WTC11 (cell line): ENCODE data around the gene SERPINB13. TPM values are rescaled to one million over a fixed set of nuclear protein-coding genes. Genes with fewer than 3 reads are reported as not detected.

Experiments used
- ATAC-seq: fragments of 200-7000 bp; cut with Tn5 transposase; 2 replicates; pipeline ENCODE4 v1.10.0; 2021; ENCODE audit warnings: mild to moderate bottlenecking, moderate library complexity
- CTCF ChIA-PET: fragments of 300-600 bp; sonication (Branson Sonifier 250); formaldehyde crosslinking; loops from one replicate; lab custom pipeline; 2021; ENCODE audit warnings: antibody characterized with exemption; lab: Charles Lee
- POLR2A ChIA-PET: fragments of 350-600 bp; sonication (Branson Sonifier 250); formaldehyde crosslinking; loops from one replicate; lab custom pipeline; 2021; ENCODE audit warnings: antibody characterized with exemption; lab: Charles Lee
- DNase-seq: peaks from one replicate; pipeline ENCODE4 v3.0.0; 2021; ENCODE audit warnings: low spot score
- H3K27ac Mint-ChIP-seq: 2 replicates; pipeline ENCODE4 v1.8.0; 2021; ENCODE audit warnings: mixed read lengths
- H3K27me3 Mint-ChIP-seq: 2 replicates; pipeline ENCODE4 v1.8.0; 2021; ENCODE audit warnings: low read depth, mild to moderate bottlenecking, moderate library complexity, mixed read lengths
- H3K36me3 Mint-ChIP-seq: 2 replicates; pipeline ENCODE4 v1.8.0; 2021; ENCODE audit warnings: mixed read lengths
- H3K4me1 Mint-ChIP-seq: 2 replicates; pipeline ENCODE4 v1.8.0; 2022; ENCODE audit warnings: mixed read lengths
- H3K4me3 Mint-ChIP-seq: 2 replicates; pipeline ENCODE4 v1.8.0; 2021; ENCODE audit warnings: mild to moderate bottlenecking, moderate library complexity, mixed read lengths
- H3K9me3 Mint-ChIP-seq: 2 replicates; pipeline ENCODE4 v1.8.0; 2021; ENCODE audit warnings: mixed read lengths
- CBFB ChIP-seq: sonication (generic); formaldehyde crosslinking; IDR thresholded peaks from 2 replicates; pipeline ENCODE4 v1.8.1; 2022; ENCODE audit warnings: mild to moderate bottlenecking, low read depth, missing genetic modification reagents
- CREB1 ChIP-seq: sonication (generic); formaldehyde crosslinking; IDR thresholded peaks from 2 replicates; pipeline ENCODE4 v1.8.0; 2023; ENCODE audit warnings: mild to moderate bottlenecking, missing genetic modification reagents
- FOXJ3 ChIP-seq: sonication (generic); formaldehyde crosslinking; IDR thresholded peaks from 2 replicates; pipeline ENCODE4 v1.9.0; 2021; ENCODE audit warnings: missing genetic modification reagents, mild to moderate bottlenecking, borderline replicate concordance
- GABPB1 ChIP-seq: sonication (generic); formaldehyde crosslinking; IDR thresholded peaks from 2 replicates; pipeline ENCODE4 v1.8.1; 2023; ENCODE audit warnings: mild to moderate bottlenecking, missing genetic modification reagents
- NFE2L1 ChIP-seq: sonication (generic); formaldehyde crosslinking; IDR thresholded peaks from 2 replicates; pipeline ENCODE4 v1.8.1; 2023; ENCODE audit warnings: missing genetic modification reagents
- NFYB ChIP-seq: sonication (generic); formaldehyde crosslinking; conservative IDR thresholded peaks from 2 replicates; pipeline ENCODE4 v1.8.0; 2022; ENCODE audit warnings: low read depth, missing genetic modification reagents
- NR2C2 ChIP-seq: sonication (generic); formaldehyde crosslinking; IDR thresholded peaks from 2 replicates; pipeline ENCODE4 v1.8.0; 2022; ENCODE audit warnings: mild to moderate bottlenecking, missing genetic modification reagents
- PRRX2 ChIP-seq: fragments of 250-450 bp; sonication (Bioruptor Pico); IDR thresholded peaks from 2 replicates; pipeline ENCODE4 v1.8.0; 2021; ENCODE audit warnings: mild to moderate bottlenecking
- SP1 ChIP-seq: sonication (generic); formaldehyde crosslinking; conservative IDR thresholded peaks from 2 replicates; pipeline ENCODE4 v1.8.1; 2022; ENCODE audit warnings: missing genetic modification reagents
- TEAD1 ChIP-seq: sonication (generic); formaldehyde crosslinking; IDR thresholded peaks from 2 replicates; pipeline ENCODE4 v1.8.0; 2022; ENCODE audit warnings: mild to moderate bottlenecking, missing genetic modification reagents
- TP53 ChIP-seq: sonication (generic); formaldehyde crosslinking; IDR thresholded peaks from 2 replicates; pipeline ENCODE4 v1.8.1; 2023; ENCODE audit warnings: mild to moderate bottlenecking, missing genetic modification reagents
- ZNF121 ChIP-seq: sonication (generic); formaldehyde crosslinking; IDR thresholded peaks from 2 replicates; pipeline ENCODE4 v1.8.0; 2023; ENCODE audit warnings: missing genetic modification reagents
- ZNF232 ChIP-seq: sonication (generic); formaldehyde crosslinking; IDR thresholded peaks from 2 replicates; pipeline ENCODE4 v1.8.0; 2022; ENCODE audit warnings: mild to moderate bottlenecking, missing genetic modification reagents
- ZNF263 ChIP-seq: sonication (generic); formaldehyde crosslinking; IDR thresholded peaks from 2 replicates; pipeline ENCODE4 v1.8.1; 2022; ENCODE audit warnings: low read depth, mild to moderate bottlenecking, moderate library complexity, missing genetic modification reagents
- total RNA-seq: library from RNA; stranded (reverse); gene quantifications from 3 replicates; pipeline ENCODE4 v1.2.3, GENCODE V29; 2021
- TF ChIP-seq, protein P1 (sequence below): sonication (generic); formaldehyde crosslinking; IDR thresholded peaks from 2 replicates; pipeline ENCODE4 v1.8.0; 2023; ENCODE audit warnings: missing genetic modification reagents
- TF ChIP-seq, protein P2 (sequence below): fragments of 250-450 bp; sonication (Bioruptor Pico); IDR thresholded peaks from 2 replicates; pipeline ENCODE4 v1.9.0; 2021; ENCODE audit warnings: mild to moderate bottlenecking, borderline replicate concordance
- TF ChIP-seq, protein P3 (sequence below): sonication (generic); formaldehyde crosslinking; IDR thresholded peaks from 2 replicates; pipeline ENCODE4 v1.8.1; 2023; ENCODE audit warnings: mild to moderate bottlenecking, missing genetic modification reagents, borderline replicate concordance
- TF ChIP-seq, protein P4 (sequence below): sonication (generic); formaldehyde crosslinking; IDR thresholded peaks from 2 replicates; pipeline ENCODE4 v1.8.0; 2022; ENCODE audit warnings: mild to moderate bottlenecking, missing genetic modification reagents
- TF ChIP-seq, protein P5 (sequence below): fragments of 250-450 bp; sonication (Bioruptor Pico); IDR thresholded peaks from 2 replicates; pipeline ENCODE4 v1.8.0; 2021; ENCODE audit warnings: mild to moderate bottlenecking
- TF ChIP-seq, protein P6 (sequence below): sonication (generic); formaldehyde crosslinking; IDR thresholded peaks from 2 replicates; pipeline ENCODE4 v1.8.1; 2022; ENCODE audit warnings: missing genetic modification reagents, borderline replicate concordance
- TF ChIP-seq, protein P7 (sequence below): sonication (generic); formaldehyde crosslinking; conservative IDR thresholded peaks from 2 replicates; pipeline ENCODE4 v1.8.1; 2023; ENCODE audit warnings: mild to moderate bottlenecking, low read depth, missing genetic modification reagents, moderate library complexity

The SERPINB13 gene
- total RNA-seq, 1 experiment from 2014 or later: not detected

DNA sequence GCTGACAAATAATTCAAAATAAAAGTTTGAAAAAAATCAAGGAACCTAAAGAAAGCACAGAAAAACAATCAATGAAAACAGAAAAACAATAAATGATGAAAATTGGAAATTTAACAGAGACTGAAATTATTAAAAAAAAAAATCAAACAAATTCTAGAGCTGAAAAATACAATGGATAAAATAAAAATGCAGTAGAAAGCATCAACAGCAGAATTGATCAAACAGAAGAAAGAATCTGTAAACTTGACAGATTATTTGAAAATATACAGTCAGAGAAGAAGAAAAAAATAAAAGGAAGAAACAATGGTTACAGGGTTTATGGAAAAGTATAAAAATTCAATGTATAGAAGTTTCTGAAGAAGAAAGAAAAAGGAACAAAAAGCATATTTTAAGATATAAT lies 40.7 kb downstream of the SERPINB13 start:
- H3K9me3 Mint-ChIP-seq: peaks cover 57% of the 10 kb centered on the region
- POLR2A ChIA-PET: no interaction called here
- H3K27ac Mint-ChIP-seq: no peak overlapping the region
- ATAC-seq (no peak), DNase-seq (no peak)
- H3K4me3 Mint-ChIP-seq: no peak overlapping the region
- no peaks in the 10 kb centered on the region for H3K4me1 Mint-ChIP-seq
- TF ChIP-seq NFE2L1 (no peak), CREB1 (CRISPR knock-in tag) (no peak), GABPB1 (CRISPR knock-in tag) (no peak), TP53 (CRISPR knock-in tag) (no peak), CBFB (CRISPR knock-in tag) (no peak), SP1 (no peak), FOXJ3 (CRISPR knock-in tag) (no peak), PRRX2 (no peak), NR2C2 (no peak), ZNF121 (CRISPR knock-in tag) (no peak)
- TF ChIP-seq, protein P1, sequence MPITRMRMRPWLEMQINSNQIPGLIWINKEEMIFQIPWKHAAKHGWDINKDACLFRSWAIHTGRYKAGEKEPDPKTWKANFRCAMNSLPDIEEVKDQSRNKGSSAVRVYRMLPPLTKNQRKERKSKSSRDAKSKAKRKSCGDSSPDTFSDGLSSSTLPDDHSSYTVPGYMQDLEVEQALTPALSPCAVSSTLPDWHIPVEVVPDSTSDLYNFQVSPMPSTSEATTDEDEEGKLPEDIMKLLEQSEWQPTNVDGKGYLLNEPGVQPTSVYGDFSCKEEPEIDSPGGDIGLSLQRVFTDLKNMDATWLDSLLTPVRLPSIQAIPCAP (CRISPR knock-in tag): no peak
- TF ChIP-seq, protein P2, sequence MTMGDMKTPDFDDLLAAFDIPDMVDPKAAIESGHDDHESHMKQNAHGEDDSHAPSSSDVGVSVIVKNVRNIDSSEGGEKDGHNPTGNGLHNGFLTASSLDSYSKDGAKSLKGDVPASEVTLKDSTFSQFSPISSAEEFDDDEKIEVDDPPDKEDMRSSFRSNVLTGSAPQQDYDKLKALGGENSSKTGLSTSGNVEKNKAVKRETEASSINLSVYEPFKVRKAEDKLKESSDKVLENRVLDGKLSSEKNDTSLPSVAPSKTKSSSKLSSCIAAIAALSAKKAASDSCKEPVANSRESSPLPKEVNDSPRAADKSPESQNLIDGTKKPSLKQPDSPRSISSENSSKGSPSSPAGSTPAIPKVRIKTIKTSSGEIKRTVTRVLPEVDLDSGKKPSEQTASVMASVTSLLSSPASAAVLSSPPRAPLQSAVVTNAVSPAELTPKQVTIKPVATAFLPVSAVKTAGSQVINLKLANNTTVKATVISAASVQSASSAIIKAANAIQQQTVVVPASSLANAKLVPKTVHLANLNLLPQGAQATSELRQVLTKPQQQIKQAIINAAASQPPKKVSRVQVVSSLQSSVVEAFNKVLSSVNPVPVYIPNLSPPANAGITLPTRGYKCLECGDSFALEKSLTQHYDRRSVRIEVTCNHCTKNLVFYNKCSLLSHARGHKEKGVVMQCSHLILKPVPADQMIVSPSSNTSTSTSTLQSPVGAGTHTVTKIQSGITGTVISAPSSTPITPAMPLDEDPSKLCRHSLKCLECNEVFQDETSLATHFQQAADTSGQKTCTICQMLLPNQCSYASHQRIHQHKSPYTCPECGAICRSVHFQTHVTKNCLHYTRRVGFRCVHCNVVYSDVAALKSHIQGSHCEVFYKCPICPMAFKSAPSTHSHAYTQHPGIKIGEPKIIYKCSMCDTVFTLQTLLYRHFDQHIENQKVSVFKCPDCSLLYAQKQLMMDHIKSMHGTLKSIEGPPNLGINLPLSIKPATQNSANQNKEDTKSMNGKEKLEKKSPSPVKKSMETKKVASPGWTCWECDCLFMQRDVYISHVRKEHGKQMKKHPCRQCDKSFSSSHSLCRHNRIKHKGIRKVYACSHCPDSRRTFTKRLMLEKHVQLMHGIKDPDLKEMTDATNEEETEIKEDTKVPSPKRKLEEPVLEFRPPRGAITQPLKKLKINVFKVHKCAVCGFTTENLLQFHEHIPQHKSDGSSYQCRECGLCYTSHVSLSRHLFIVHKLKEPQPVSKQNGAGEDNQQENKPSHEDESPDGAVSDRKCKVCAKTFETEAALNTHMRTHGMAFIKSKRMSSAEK (CRISPR knock-in tag): no peak
- H3K27me3 Mint-ChIP-seq: peaks cover 5% of the 10 kb centered on the region
- peaks cover 47% of the 10 kb centered on the region for H3K36me3 Mint-ChIP-seq
- CTCF ChIA-PET: no interaction called here

GRCh38 chr18:63637703-63638102 lies 50.6 kb downstream of the SERPINB13 start:
- Mint-ChIP-seq H3K36me3 (no peaks in the 10 kb centered on the region), H3K27me3 (no peaks in the 10 kb centered on the region), H3K9me3 (no peaks in the 10 kb centered on the region), H3K4me3 (no peak overlapping the region), H3K27ac (no peak overlapping the region), H3K4me1 (peaks cover 16% of the 10 kb centered on the region)
- POLR2A ChIA-PET: no interaction called here
- ATAC-seq (no peak), DNase-seq (no peak)
- CTCF ChIA-PET: no interaction called here
- TF ChIP-seq NFYB: no peak
- TF ChIP-seq, protein P3, sequence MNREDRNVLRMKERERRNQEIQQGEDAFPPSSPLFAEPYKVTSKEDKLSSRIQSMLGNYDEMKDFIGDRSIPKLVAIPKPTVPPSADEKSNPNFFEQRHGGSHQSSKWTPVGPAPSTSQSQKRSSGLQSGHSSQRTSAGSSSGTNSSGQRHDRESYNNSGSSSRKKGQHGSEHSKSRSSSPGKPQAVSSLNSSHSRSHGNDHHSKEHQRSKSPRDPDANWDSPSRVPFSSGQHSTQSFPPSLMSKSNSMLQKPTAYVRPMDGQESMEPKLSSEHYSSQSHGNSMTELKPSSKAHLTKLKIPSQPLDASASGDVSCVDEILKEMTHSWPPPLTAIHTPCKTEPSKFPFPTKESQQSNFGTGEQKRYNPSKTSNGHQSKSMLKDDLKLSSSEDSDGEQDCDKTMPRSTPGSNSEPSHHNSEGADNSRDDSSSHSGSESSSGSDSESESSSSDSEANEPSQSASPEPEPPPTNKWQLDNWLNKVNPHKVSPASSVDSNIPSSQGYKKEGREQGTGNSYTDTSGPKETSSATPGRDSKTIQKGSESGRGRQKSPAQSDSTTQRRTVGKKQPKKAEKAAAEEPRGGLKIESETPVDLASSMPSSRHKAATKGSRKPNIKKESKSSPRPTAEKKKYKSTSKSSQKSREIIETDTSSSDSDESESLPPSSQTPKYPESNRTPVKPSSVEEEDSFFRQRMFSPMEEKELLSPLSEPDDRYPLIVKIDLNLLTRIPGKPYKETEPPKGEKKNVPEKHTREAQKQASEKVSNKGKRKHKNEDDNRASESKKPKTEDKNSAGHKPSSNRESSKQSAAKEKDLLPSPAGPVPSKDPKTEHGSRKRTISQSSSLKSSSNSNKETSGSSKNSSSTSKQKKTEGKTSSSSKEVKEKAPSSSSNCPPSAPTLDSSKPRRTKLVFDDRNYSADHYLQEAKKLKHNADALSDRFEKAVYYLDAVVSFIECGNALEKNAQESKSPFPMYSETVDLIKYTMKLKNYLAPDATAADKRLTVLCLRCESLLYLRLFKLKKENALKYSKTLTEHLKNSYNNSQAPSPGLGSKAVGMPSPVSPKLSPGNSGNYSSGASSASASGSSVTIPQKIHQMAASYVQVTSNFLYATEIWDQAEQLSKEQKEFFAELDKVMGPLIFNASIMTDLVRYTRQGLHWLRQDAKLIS (CRISPR knock-in tag): no peak
- no peak for TF ChIP-seq ZNF232
- TF ChIP-seq ZNF263: no peak
- TF ChIP-seq, protein P4, sequence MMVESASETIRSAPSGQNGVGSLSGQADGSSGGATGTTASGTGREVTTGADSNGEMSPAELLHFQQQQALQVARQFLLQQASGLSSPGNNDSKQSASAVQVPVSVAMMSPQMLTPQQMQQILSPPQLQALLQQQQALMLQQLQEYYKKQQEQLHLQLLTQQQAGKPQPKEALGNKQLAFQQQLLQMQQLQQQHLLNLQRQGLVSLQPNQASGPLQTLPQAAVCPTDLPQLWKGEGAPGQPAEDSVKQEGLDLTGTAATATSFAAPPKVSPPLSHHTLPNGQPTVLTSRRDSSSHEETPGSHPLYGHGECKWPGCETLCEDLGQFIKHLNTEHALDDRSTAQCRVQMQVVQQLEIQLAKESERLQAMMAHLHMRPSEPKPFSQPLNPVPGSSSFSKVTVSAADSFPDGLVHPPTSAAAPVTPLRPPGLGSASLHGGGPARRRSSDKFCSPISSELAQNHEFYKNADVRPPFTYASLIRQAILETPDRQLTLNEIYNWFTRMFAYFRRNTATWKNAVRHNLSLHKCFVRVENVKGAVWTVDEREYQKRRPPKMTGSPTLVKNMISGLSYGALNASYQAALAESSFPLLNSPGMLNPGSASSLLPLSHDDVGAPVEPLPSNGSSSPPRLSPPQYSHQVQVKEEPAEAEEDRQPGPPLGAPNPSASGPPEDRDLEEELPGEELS (CRISPR knock-in tag): no peak
- TF ChIP-seq, protein P5, sequence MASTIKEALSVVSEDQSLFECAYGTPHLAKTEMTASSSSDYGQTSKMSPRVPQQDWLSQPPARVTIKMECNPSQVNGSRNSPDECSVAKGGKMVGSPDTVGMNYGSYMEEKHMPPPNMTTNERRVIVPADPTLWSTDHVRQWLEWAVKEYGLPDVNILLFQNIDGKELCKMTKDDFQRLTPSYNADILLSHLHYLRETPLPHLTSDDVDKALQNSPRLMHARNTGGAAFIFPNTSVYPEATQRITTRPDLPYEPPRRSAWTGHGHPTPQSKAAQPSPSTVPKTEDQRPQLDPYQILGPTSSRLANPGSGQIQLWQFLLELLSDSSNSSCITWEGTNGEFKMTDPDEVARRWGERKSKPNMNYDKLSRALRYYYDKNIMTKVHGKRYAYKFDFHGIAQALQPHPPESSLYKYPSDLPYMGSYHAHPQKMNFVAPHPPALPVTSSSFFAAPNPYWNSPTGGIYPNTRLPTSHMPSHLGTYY: no peak
- no peak for TF ChIP-seq CBFB (CRISPR knock-in tag)
- TF ChIP-seq, protein P6, sequence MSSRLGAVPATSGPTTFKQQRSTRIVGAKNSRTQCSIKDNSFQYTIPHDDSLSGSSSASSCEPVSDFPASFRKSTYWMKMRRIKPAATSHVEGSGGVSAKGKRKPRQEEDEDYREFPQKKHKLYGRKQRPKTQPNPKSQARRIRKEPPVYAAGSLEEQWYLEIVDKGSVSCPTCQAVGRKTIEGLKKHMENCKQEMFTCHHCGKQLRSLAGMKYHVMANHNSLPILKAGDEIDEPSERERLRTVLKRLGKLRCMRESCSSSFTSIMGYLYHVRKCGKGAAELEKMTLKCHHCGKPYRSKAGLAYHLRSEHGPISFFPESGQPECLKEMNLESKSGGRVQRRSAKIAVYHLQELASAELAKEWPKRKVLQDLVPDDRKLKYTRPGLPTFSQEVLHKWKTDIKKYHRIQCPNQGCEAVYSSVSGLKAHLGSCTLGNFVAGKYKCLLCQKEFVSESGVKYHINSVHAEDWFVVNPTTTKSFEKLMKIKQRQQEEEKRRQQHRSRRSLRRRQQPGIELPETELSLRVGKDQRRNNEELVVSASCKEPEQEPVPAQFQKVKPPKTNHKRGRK: no peak
- TF ChIP-seq, protein P7, sequence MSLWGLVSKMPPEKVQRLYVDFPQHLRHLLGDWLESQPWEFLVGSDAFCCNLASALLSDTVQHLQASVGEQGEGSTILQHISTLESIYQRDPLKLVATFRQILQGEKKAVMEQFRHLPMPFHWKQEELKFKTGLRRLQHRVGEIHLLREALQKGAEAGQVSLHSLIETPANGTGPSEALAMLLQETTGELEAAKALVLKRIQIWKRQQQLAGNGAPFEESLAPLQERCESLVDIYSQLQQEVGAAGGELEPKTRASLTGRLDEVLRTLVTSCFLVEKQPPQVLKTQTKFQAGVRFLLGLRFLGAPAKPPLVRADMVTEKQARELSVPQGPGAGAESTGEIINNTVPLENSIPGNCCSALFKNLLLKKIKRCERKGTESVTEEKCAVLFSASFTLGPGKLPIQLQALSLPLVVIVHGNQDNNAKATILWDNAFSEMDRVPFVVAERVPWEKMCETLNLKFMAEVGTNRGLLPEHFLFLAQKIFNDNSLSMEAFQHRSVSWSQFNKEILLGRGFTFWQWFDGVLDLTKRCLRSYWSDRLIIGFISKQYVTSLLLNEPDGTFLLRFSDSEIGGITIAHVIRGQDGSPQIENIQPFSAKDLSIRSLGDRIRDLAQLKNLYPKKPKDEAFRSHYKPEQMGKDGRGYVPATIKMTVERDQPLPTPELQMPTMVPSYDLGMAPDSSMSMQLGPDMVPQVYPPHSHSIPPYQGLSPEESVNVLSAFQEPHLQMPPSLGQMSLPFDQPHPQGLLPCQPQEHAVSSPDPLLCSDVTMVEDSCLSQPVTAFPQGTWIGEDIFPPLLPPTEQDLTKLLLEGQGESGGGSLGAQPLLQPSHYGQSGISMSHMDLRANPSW (CRISPR knock-in tag): no peak
- TF ChIP-seq TEAD1: no peak
